ENCODE measurements around the gene FAF1. TPM values are rescaled to one million over a fixed set of nuclear protein-coding genes. Genes with fewer than 3 reads are reported as not detected.

Gene FAF1
- total RNA-seq, 1 donor from 2014 or later: 46.4 TPM

GRCh38 chr1:50667272-50667671 lies 292.8 kb downstream of the FAF1 start:
- H3K36me3 ChIP-seq: no peaks in the 10 kb centered on the region
- no peak for ATAC-seq
- peak overlapping the region; percentile 4 for H3K27ac ChIP-seq
- H3K27me3 ChIP-seq: no peaks in the 10 kb centered on the region
- H3K4me3 ChIP-seq: no peak overlapping the region
- intact Hi-C loops (cut with DNase I): no loop called here
- peaks cover 34% of the 10 kb centered on the region for H3K4me1 ChIP-seq
- H3K9me3 ChIP-seq: no peaks in the 10 kb centered on the region
- no peak for DNase-seq
- no peak for TF ChIP-seq CTCF (IDR thresholded peaks at IDR 0.05)

GRCh38 chr1:50666849-50667248 lies 293.2 kb downstream of the FAF1 start:
- H3K4me1 ChIP-seq: peaks cover 34% of the 10 kb centered on the region
- H3K4me3 ChIP-seq: no peak overlapping the region
- intact Hi-C loops (cut with DNase I): no loop called here
- peak overlapping the region; percentile 9 for H3K27ac ChIP-seq
- TF ChIP-seq CTCF (IDR thresholded peaks at IDR 0.05): no peak
- no peaks in the 10 kb centered on the region for H3K27me3 ChIP-seq
- no peak for DNase-seq
- ATAC-seq: no peak
- H3K36me3 ChIP-seq: no peaks in the 10 kb centered on the region
- H3K9me3 ChIP-seq: no peaks in the 10 kb centered on the region

GRCh38 chr1:50665413-50665812 lies 294.7 kb downstream of the FAF1 start:
- Histone ChIP-seq H3K36me3 (no peaks in the 10 kb centered on the region), H3K4me1 (peaks cover 34% of the 10 kb centered on the region), H3K27ac (no peak overlapping the region), H3K4me3 (no peak overlapping the region), H3K9me3 (no peaks in the 10 kb centered on the region), H3K27me3 (no peaks in the 10 kb centered on the region)
- no peak for TF ChIP-seq CTCF (IDR thresholded peaks at IDR 0.05)
- no peak for ATAC-seq
- no peak for DNase-seq
- intact Hi-C loops (cut with DNase I): no loop called here

- peak overlapping the region; percentile 26 for H3K27ac ChIP-seq
- H3K27me3 ChIP-seq: no peaks in the 10 kb centered on the region
- DNase-seq: no peak
- TF ChIP-seq CTCF (IDR thresholded peaks at IDR 0.05): no peak
- no peak overlapping the region for H3K4me3 ChIP-seq
- ATAC-seq: no peak
- intact Hi-C loops (cut with DNase I): no loop called here
- no peaks in the 10 kb centered on the region for H3K9me3 ChIP-seq
- peaks cover 23% of the 10 kb centered on the region for H3K4me1 ChIP-seq
- no peaks in the 10 kb centered on the region for H3K36me3 ChIP-seq
These were observed 298.4 kb downstream of the FAF1 start for GRCh38 chr1:50661626-50662025.

- H3K27me3 ChIP-seq: no peaks in the 10 kb centered on the region
- no peaks in the 10 kb centered on the region for H3K36me3 ChIP-seq
- TF ChIP-seq CTCF (IDR thresholded peaks at IDR 0.05): no peak
- H3K9me3 ChIP-seq: no peaks in the 10 kb centered on the region
- H3K4me1 ChIP-seq: peaks cover 7% of the 10 kb centered on the region
- H3K4me3 ChIP-seq: no peak overlapping the region
- H3K27ac ChIP-seq: peak overlapping the region; percentile 15
- intact Hi-C loops (cut with DNase I): no loop called here
- DNase-seq (no peak), ATAC-seq (peak; percentile 86)
These were observed 300.9 kb downstream of the FAF1 start for GRCh38 chr1:50659107-50659662.
